AG04450 (cell line): ENCODE measurements around the gene NPAS3. TPM values are rescaled to one million over a fixed set of nuclear protein-coding genes. Genes with fewer than 3 reads are reported as not detected.

Experiments used
- CTCF ChIA-PET: fragments of 300-600, 350-600 bp; formaldehyde crosslinking; extraction: SDS; loops from one replicate; lab custom pipeline; 2022; ENCODE audit warnings: antibody characterized with exemption, inconsistent platforms; lab: Charles Lee
- POLR2A ChIA-PET: fragments of 350-600 bp; formaldehyde crosslinking; extraction: SDS; loops from one replicate; lab custom pipeline; 2021; ENCODE audit warnings: antibody characterized with exemption, inconsistent platforms; lab: Yijun Ruan, JAX
- DNase-seq: peaks from one replicate; pipeline ENCODE4 v3.0.0-alpha.2; 2011; ENCODE audit warnings: low read depth, low spot score
- H3K27ac ChIP-seq: one replicate; pipeline ENCODE4 v1.5.1; 2012; ENCODE audit warnings: low read depth, low read length, control low read depth
- H3K27me3 ChIP-seq: one replicate; pipeline ENCODE4 v1.6.0; 2012; ENCODE audit warnings: low read length; ENCODE audit not compliant: control insufficient read depth, insufficient read depth
- H3K4me3 ChIP-seq: 2 replicates; pipeline ENCODE4 v1.5.1; 2011; ENCODE audit warnings: mild to moderate bottlenecking, low read depth, low read length, control low read depth
- H3K9me3 ChIP-seq: 2 replicates; pipeline ENCODE4 v1.5.1; 2012; ENCODE audit warnings: low read length; ENCODE audit not compliant: control insufficient read depth, insufficient read depth
- CTCF ChIP-seq: IDR thresholded peaks from 2 replicates; pipeline ENCODE4 v1.5.1; 2011; ENCODE audit warnings: low read depth, low read length, control low read depth, inconsistent platforms
- polyA plus RNA-seq: library from polyadenylated mRNA; depleted of rRNA; stranded (reverse); fragments of >200 nt; gene quantifications from 2 replicates; pipeline ENCODE4 v1.2.3, GENCODE V29; 2011

NPAS3 gene
- polyA plus RNA-seq, 1 experiment, result not detected

- Histone ChIP-seq H3K27ac (no peak overlapping the region), H3K9me3 (no peaks in the 10 kb centered on the region), H3K27me3 (no peaks in the 10 kb centered on the region), H3K4me3 (no peak overlapping the region)
- ChIA-PET POLR2A (no interaction called here), CTCF (no interaction called here)
- DNase-seq, result no peak
- TF ChIP-seq CTCF, result no peak
Observed at GRCh38 chr14:33369972-33370371, 431.3 kb downstream of the NPAS3 start.

GRCh38 chr14:33370426-33370825 lies 431.7 kb downstream of the NPAS3 start:
- Histone ChIP-seq H3K27ac (no peak overlapping the region), H3K9me3 (no peaks in the 10 kb centered on the region), H3K4me3 (no peak overlapping the region), H3K27me3 (no peaks in the 10 kb centered on the region)
- no peak for DNase-seq
- ChIA-PET POLR2A (no interaction called here), CTCF (no interaction called here)
- no peak for TF ChIP-seq CTCF

- no peaks in the 10 kb centered on the region for H3K9me3 ChIP-seq
- DNase-seq, result no peak
- TF ChIP-seq CTCF, result no peak
- ChIA-PET POLR2A (no interaction called here), CTCF (no interaction called here)
- H3K4me3 ChIP-seq, result no peak overlapping the region
- no peak overlapping the region for H3K27ac ChIP-seq
- no peaks in the 10 kb centered on the region for H3K27me3 ChIP-seq
Observed at GRCh38 chr14:33375196-33375595, 436.5 kb downstream of the NPAS3 start.

- ChIA-PET POLR2A (no interaction called here), CTCF (no interaction called here)
- Histone ChIP-seq H3K4me3 (no peak overlapping the region), H3K27me3 (no peaks in the 10 kb centered on the region), H3K27ac (no peak overlapping the region), H3K9me3 (no peaks in the 10 kb centered on the region)
- DNase-seq, result no peak
- no peak for TF ChIP-seq CTCF
Observed at GRCh38 chr14:33375786-33376185, 437.1 kb downstream of the NPAS3 start.

GRCh38 chr14:33376510-33376909 lies 437.8 kb downstream of the NPAS3 start:
- POLR2A ChIA-PET, result no interaction called here
- no peaks in the 10 kb centered on the region for H3K27me3 ChIP-seq
- H3K4me3 ChIP-seq, result no peak overlapping the region
- no peak overlapping the region for H3K27ac ChIP-seq
- CTCF ChIA-PET, result no interaction called here
- no peaks in the 10 kb centered on the region for H3K9me3 ChIP-seq
- no peak for DNase-seq
- TF ChIP-seq CTCF, result no peak
